Endometrium (tissue), 2 donors: ENCODE measurements around the gene BAIAP2L2.
"Not testable (repeated sequence)": the region's sequence is repeated elsewhere in the genome, so short reads cannot be mapped to it uniquely, and the experiment has no call there.

Experiments used
- FAIRE-seq: peaks from 2 replicates; lab custom pipeline; 2012; peaks lifted over from hg19 to GRCh38; lab: Jason Lieb, UNC
- donor health status: control.
- donor health status: control.

BAIAP2L2 gene

GRCh38 chr22:38127869-38128268, 17.4 kb upstream of the BAIAP2L2 start:
- no peak for FAIRE-seq

GRCh38 chr22:38126928-38127668, 16.6 kb upstream of the BAIAP2L2 start:
- FAIRE-seq, result no peak

GRCh38 chr22:38125751-38126201, 15.3 kb upstream of the BAIAP2L2 start:
- FAIRE-seq, result no peak

- no peak for FAIRE-seq
Measured at GRCh38 chr22:38125038-38125610, 14.6 kb upstream of the BAIAP2L2 start.

- no peak for FAIRE-seq
Measured at GRCh38 chr22:38124236-38124974, 13.9 kb upstream of the BAIAP2L2 start.

GRCh38 chr22:38122616-38123015, 12.1 kb upstream of the BAIAP2L2 start:
- no peak for FAIRE-seq

- no peak for FAIRE-seq
Measured at GRCh38 chr22:38120359-38121110, 10.1 kb upstream of the BAIAP2L2 start.

GRCh38 chr22:38118747-38119146, 8.3 kb upstream of the BAIAP2L2 start:
- not testable (repeated sequence) for FAIRE-seq

GRCh38 chr22:38118182-38118581, 7.7 kb upstream of the BAIAP2L2 start:
- no peak for FAIRE-seq

GRCh38 chr22:38117556-38117955, 7.1 kb upstream of the BAIAP2L2 start:
- FAIRE-seq, result not testable (repeated sequence)

- FAIRE-seq, result no peak
Measured at GRCh38 chr22:38115423-38116205, 5.1 kb upstream of the BAIAP2L2 start.

- no peak for FAIRE-seq
Measured at GRCh38 chr22:38114484-38115398, 4.3 kb upstream of the BAIAP2L2 start.

- FAIRE-seq, result no peak
Measured at GRCh38 chr22:38112381-38112780, 1.9 kb upstream of the BAIAP2L2 start.

- no peak for FAIRE-seq
Measured at GRCh38 chr22:38111925-38112355, 1.5 kb upstream of the BAIAP2L2 start.

- FAIRE-seq, result no peak
Measured at GRCh38 chr22:38110863-38111852, 674 bp upstream of the BAIAP2L2 start.

GRCh38 chr22:38109371-38110001, 998 bp downstream of the BAIAP2L2 start:
- FAIRE-seq, result no peak

GRCh38 chr22:38108561-38109319, 1.7 kb downstream of the BAIAP2L2 start:
- FAIRE-seq, result no peak
